D341Med (cell line): ENCODE data around the gene GPR152.
"Not testable (repeated sequence)": the region's sequence is repeated elsewhere in the genome, so short reads cannot be mapped to it uniquely, and the experiment has no call there.

ENCODE experiments used
- DNase-seq: peaks from one replicate; pipeline ENCODE4 v3.0.0; 2012; ENCODE audit warnings: low spot score

GPR152 gene

GRCh38 chr11:67466367-67466766 is 13.8 kb upstream of the GPR152 start:
- DNase-seq, result no peak

DNA sequence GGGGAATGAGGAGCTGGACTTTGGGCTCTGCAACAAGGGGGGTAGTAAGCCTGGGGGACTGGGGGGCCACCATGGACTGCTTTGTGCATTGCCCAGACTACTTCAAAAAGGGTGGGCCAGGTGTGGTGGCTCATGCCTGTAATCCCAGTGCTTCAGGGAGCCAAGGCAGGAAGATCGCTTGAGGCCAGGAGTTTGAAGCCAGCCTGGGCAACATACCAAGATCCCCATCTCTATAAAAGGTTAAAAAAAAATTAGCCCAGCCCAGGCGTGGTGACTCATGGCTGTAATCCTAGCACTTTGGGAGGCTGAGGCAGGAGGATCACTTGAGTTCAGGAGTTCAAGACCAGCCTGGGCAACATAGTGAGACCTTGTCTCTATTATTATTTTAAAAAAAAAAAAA is 13.0 kb upstream of the GPR152 start:
- not testable (repeated sequence) for DNase-seq

DNA sequence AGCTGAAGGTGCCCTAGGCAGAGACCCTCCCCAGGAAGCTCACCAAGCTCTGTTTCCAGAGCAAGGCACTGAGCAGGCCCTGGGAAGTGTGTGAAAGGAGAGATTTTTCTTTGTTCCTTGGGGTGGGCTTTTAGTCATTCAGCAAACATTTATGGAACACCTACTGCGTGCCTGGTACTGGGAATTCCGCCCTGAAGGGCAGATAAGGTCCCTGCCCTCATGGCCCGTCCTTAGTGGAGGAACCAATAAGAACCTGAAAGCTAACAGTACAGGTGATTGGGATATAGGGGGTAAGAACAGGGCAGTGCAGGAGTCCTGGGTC is 12.6 kb upstream of the GPR152 start:
- DNase-seq, result no peak

DNA sequence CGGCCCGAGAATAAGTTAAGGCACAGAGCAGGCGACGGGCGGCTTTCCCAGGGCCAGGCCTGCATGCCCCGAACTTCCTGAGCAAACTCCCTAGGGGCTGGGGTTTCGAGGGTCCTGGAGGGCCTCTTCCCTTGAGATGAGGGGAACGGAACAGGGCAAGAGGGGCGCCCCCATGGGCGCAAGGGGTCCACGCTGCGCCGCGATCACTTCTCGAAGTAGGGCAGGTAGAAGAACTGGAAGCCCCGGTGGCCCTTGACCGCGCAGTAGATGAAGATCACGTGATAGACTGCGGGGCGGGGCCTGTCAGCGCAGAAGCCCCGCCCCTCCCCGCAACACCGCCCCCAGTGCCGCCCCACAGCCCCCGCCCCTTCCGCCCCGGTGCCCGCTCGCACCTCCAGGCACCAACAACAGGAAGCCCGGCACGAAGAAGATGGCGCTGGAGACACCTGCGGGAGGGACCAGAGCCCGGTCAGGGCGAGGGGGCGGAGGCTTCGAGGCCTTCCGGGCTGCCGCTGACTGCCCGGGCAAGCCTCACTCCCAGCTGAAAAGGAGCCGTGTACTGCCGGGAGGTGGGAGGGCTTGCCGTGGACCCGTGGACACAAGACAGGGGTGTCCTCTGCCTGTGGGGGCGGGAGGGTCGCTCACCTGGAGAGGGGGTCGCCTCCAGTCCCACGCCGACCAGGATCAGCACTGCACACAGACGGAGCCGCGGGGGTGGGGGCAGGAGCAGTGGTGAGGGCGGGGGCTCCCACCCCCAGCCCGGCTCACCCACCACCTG is 12.1 kb upstream of the GPR152 start:
- DNase-seq, result peak; percentile 33

GRCh38 chr11:67463680-67464410 is 11.3 kb upstream of the GPR152 start:
- DNase-seq, result no peak

GRCh38 chr11:67463186-67463585 is 10.7 kb upstream of the GPR152 start:
- DNase-seq, result peak; percentile 25

DNA sequence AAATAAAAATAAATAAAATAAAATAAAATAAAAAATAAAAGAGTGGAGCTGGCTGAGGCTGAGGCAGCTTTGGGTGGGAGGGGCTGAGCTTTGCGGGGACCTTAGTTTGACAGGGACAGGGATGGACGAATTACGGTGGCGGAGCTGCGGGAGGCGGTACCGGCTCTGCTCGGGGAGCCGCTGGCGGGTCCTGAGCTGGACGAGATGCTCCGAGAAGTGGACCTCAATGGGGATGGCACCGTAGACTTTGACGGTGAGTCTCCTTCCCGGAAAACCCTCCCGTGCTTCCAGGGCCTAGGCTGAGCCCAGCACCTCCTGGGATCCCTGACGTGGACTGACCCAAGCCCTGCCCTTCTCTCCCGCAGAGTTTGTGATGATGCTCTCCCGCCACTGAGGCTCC is 5.7 kb upstream of the GPR152 start:
- no peak for DNase-seq

- DNase-seq, result no peak
Observed at GRCh38 chr11:67457453-67457852, 4.9 kb upstream of the GPR152 start.

- no peak for DNase-seq
Observed at GRCh38 chr11:67456068-67456705, 3.7 kb upstream of the GPR152 start.

DNA sequence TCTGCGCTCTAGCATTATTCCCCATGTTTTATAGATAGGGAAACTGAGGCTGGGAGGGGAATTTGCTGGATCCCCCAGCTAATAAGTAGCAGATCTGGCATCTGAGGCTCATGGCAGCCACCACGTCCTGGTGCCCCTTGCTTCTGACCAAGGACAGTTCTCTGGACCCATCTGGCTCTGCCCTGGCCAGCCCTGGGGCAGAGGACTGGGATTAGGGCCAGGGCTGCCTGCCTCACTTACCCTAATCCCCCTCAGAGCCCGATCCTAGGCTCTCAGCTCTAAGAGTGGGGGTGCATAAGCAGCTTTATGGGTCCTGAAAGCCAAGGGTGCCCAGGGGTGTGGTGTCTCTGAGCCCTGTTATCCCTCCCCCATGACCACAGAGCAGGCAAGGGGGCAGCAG is 2.5 kb upstream of the GPR152 start, which contains the start of gene CABP4:
Gene CABP4, plus strand, starts transcription at position 301 of the 400 bp plus-strand sequence. Its CDS starts 70 bp downstream, at position 371.
- DNase-seq, result no peak

DNA sequence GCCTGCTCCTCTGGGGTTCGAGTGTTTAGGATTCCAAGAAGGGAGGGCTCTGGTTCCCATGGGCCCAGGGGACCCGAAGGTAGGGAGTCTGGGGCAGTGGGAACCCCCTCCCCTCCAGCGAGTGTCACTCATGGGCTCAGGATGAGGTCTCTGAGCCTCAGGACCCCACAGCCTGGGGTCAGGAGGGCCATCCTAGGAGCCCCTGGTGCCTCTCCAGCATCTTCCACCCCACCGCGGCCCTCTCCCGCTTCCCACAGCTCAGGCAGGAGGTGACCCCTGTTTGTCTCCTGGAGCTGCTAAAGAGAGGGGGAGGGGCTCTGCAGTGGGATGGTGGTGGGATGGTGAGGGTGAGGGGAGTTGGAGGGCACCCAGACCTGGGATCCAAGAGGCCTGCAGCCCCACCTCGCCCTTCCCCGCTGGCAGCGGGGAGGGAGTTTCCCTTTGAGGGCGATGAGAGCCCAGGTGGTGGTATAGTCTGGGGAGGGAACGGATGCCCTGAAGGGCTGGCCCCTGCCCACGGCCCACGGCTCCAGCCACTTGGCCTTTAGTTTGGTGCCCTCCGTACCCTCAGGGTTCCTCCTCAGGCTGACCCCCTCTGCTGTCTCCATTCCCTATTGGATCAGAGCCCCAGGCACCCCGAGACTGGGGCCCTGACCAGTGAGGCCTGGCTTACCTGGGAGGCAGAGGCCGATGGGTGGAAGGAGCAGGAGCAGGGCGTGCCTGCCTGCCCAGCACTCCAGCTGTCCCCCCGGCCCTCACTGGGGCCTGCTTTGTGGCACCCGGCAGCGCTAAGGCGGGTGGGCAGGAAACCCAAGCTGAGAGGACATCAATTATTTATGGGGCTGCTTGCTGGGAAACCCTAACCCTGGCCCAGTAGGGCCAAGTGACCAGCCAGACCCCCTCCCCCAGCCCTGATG is 1.5 kb upstream of the GPR152 start:
- no peak for DNase-seq

DNA sequence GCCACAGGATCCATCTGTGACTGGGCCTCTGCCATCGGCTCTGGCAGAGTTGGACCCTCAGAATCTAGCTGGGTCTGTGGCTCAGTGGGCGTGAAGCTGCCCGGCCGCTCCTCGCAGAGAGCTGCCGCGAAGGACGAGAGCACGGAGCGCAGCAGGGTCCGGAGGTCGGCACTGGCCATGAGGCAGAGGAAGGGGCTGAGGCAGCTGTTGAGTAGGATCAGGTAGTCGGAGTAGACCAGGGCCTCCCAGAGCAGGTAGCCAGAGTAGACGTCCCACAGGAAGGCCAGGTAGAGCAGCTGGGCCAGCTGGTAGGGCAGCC is 912 bp downstream of the GPR152 start:
- DNase-seq, result no peak

DNA sequence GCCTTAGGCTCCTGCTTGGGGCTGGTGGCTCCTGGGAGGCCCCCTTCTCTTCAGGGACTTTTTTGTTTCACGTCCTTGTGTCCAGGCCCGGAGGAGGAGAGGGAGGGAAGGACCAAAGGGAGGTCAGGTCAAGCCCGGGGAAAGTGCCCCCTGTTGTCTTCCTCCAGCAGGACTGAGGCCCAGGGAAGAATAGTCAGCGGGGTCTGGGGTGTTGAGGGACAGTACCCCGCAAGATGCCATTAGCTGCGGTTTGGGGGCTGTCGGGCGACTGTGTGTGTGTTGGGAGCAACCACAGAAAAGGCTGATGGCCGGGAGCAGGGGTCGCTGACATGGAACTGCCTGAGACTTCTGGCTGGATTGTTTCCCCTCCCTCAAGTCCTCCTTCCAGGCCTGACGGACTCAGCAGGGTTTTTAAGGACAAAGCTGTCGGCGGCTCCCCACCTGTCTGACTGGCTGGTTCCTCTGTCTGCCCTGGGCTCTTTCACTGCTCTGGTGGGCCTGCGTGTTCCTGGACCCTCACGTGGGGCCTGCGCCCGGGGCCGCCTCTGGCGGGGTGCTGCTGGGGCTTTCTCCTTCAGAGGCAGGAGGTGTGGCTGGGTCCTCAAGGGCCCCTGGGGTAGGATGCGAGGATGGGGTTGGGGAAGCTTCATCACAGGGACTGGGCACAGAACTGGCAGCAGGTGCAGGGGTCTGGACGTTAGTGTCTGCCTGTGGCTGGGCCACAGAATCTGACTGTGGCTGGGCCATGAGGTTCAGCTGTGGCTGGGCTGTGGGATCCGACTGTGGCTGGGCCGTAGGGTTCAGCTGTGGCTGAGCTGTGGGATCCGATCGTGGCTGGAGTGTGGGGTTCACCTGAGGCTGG is 1.5 kb downstream of the GPR152 start:
- no peak for DNase-seq

- DNase-seq, result no peak
Observed at GRCh38 chr11:67449116-67449844, 3.2 kb downstream of the GPR152 start.

DNA sequence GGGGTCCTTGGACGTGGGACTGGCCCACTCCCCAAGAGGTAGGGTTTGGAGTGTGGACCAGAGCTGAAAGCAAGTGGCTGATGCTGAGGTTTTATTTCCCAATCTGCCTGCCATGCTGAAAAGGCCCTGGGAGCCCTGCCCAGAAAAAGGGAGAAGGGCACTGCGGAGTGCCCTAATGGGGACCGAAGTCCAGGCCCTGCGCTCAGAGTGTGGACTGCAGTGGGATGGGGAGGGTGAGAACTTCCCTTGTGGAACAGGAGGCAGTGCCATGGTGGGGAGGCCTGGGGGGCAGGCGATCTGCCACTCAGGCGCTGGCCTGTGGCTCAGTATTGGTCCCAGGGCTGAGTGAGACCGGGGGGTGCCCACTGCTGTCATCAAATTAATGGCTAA is 4.3 kb downstream of the GPR152 start:
- no peak for DNase-seq

DNA sequence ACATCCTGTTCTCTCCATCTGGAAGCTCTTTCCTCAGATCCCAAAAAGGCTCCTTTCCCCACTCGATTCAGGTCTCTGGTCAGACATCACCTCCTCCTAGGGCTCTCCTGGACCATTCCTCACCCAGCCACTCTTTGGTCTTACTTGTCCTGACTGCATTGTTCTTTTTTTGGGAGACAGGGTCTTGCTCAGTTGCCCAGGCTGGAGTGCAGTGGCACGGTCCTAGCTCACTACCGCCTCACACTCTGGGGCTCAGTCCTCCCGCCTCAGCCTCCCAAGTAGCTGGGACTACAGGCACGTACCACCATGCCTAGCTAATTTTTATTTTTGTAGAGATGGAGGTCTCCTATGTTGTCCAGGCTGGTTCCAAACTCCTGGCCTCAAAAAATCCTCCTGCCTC is 7.0 kb downstream of the GPR152 start:
- no peak for DNase-seq

DNA sequence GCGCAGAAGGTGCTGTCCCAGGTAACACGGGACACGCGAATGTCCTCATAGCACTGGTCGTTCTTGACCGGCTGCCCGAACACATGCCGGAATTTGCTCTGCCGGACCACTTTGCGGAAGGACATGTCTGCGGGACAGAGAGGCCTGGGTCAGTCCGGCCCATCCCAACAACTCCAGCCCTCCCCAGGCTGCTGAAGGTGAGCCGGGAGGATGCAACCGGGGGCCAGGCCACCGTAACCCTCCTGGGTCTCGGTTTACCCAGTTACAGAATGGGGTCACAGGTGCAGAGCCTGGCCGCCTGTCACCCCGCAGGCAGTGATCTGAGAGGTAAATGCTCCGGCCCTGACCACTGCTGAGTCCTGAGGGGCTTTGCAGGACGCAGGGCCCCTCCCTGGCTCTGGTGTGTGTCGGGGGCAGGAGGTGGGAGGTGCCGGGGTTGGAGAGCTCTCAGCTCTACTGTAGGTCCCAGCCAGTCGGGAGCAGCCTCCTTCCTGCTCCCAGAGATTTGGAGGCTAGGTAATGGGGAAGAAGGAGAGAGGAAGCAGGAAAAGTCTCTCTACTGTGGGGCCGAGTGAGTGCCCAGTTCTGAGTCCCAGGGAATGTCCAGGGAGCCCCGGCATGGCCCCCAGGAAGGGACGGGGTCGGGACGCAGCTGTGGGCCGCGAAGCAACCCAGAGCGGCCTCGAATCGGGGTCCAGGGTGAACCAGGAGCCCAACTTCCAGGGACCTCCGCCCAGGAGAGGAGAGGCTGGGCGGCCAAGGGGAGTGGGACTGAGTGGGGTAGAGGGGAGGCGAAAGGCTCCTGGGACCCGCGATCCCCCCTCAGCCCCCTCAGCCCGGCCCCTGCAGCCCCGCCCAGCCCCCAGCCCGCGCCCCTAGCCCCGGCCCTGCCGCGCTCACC is 9.8 kb downstream of the GPR152 start:
- DNase-seq, result no peak

- DNase-seq, result no peak
Observed at GRCh38 chr11:67441731-67442351, 10.7 kb downstream of the GPR152 start.

GRCh38 chr11:67441098-67441563 is 11.4 kb downstream of the GPR152 start:
- no peak for DNase-seq
